ENCODE data around the gene PHF20. TPM values are rescaled to one million over a fixed set of nuclear protein-coding genes. Genes with fewer than 3 reads are reported as not detected.

The PHF20 gene
- total and polyA plus RNA-seq, 2 of the 8 experiments (the other 6 are each of a cell fraction or from before 2014, with no cell fraction given), result 25.6 to 70.1 TPM

GRCh38 chr20:35731862-35732643 lies 39.8 kb upstream of the PHF20 start:
- H3K27ac ChIP-seq (ENCODE audit: low read depth, low read length), result no peak overlapping the region
- no peak overlapping the region for H3K4me3 ChIP-seq (ENCODE audit: extremely low read depth in 1 of 4, insufficient read depth in 2 of 4, low read depth in 3 of 4, low read length in 4 of 4)
- no peak overlapping the region for H2BK12ac ChIP-seq (ENCODE audit: low read depth, low read length)
- no peak overlapping the region for H2BK20ac ChIP-seq (ENCODE audit: low read length)
- ChIA-PET CTCF (ENCODE audit: partially characterized antibody) (no interaction called here), POLR2A (ENCODE audit: partially characterized antibody) (interaction anchor here (0.6 to 45.3 kb wide), 8 partner anchors 2 to 162 kb away, joined by 3 to 2341 read pairs (median 4); partner anchors contain the start of genes NFS1, PHF20, RBM39 and ROMO1)
- H3K36me3 ChIP-seq (ENCODE audit: control insufficient read depth in 2 of 4, insufficient read depth in 4 of 4, low read length in 3 of 4), result peaks cover 55 to 99% (median 90%) of the 10 kb centered on the region in 4 experiments
- H3K23me2 ChIP-seq (ENCODE audit: low read depth, low read length), result no peaks in the 10 kb centered on the region
- H3K27me3 ChIP-seq (replicated peaks in 1 of 4; ENCODE audit: control insufficient read depth in 3 of 4, extremely low read depth in 1 of 4, insufficient read depth in 3 of 4, low read length in 3 of 4), result no peaks in the 10 kb centered on the region
- no peak overlapping the region for H3K18ac ChIP-seq (ENCODE audit: extremely low read depth, low read length)
- FAIRE-seq (no peak), DNase-seq (ENCODE audit: low read depth in 1 of 2, low spot score in 2 of 2) (no peak)
- H4K5ac ChIP-seq (ENCODE audit: insufficient read length, low read depth, low read length), result no peak overlapping the region
- H3K9me3 ChIP-seq (ENCODE audit: insufficient read depth in 2 of 2, low read depth in 1 of 2, low read length in 1 of 2), result no peaks in the 10 kb centered on the region
- no peak overlapping the region for H2AK5ac ChIP-seq (ENCODE audit: low read depth, low read length)
- H3K9ac ChIP-seq (replicated peaks in 1 of 4; ENCODE audit: extremely low read depth in 1 of 4, low read depth in 3 of 4, low read length in 3 of 4), result no peak overlapping the region
- H4K8ac ChIP-seq (ENCODE audit: extremely low read depth, insufficient read depth, low read length), result no peak overlapping the region; the same call in 1 of the 2 replicates
- no peak overlapping the region for H2BK120ac ChIP-seq (replicated peaks; ENCODE audit: low read depth, low read length)
- H2BK5ac ChIP-seq (ENCODE audit: low read depth, low read length), result no peak overlapping the region
- H3K79me2 ChIP-seq (ENCODE audit: control insufficient read depth in 1 of 2, insufficient read depth in 2 of 2, low read length in 2 of 2), result peaks cover 8 to 91% of the 10 kb centered on the region in 2 experiments
- H3K79me1 ChIP-seq (ENCODE audit: low read depth, low read length), result peaks cover under 1% of the 10 kb centered on the region; the same call in 1 of the 2 replicates
- no peak overlapping the region for H2BK15ac ChIP-seq (ENCODE audit: low read length)
- no peak overlapping the region for H3K56ac ChIP-seq (replicated peaks; ENCODE audit: insufficient read length, low read depth, low read length)
- H2AFZ ChIP-seq (ENCODE audit: low read length), result no peak overlapping the region
- H3K14ac ChIP-seq (ENCODE audit: insufficient read length), result no peak overlapping the region
- 93% methylated on average over 24 of the region's 24 CpGs; no CpG with 5 or more reads in 1 of the 2 experiments for WGBS, 2 experiments (ENCODE audit: extremely low coverage in 1 of 2, insufficient coverage in 1 of 2, insufficient read length in 1 of 2, insufficient replicate concordance in 2 of 2, low coverage in 1 of 2, low lambda C conversion rate in 2 of 2, missing lambda C conversion rate in 1 of 2)
- no peaks in the 10 kb centered on the region for H3K4me1 ChIP-seq (replicated peaks in 1 of 4; ENCODE audit: control insufficient read depth in 3 of 4, insufficient read depth in 4 of 4, low read length in 3 of 4)
- no peak overlapping the region for H4K91ac ChIP-seq (replicated peaks; ENCODE audit: insufficient read length, low read length)
- no peak overlapping the region for H3K23ac ChIP-seq (ENCODE audit: insufficient read length)
- TF ChIP-seq ATF2 (IDR thresholded peaks at IDR 0.05; ENCODE audit: low read length), result no peak
- peak in 1 of 2 experiments; percentile 17; a peak in 2 of 3 replicates for TF ChIP-seq POLR2A (IDR thresholded peaks at IDR 0.05; ENCODE audit: control extremely low read depth in 1 of 2, low read depth in 2 of 2, low read length in 2 of 2)
- H4K20me1 ChIP-seq (replicated peaks in 1 of 2; ENCODE audit: control insufficient read depth in 1 of 2, insufficient read depth in 2 of 2, low read length in 2 of 2), result peaks cover 20 to 30% of the 10 kb centered on the region in 2 experiments
- no peak overlapping the region for H3K4me2 ChIP-seq (ENCODE audit: insufficient read depth in 1 of 2, low read depth in 2 of 2, low read length in 2 of 2)
- H3K4ac ChIP-seq (replicated peaks; ENCODE audit: insufficient read length, low read depth, low read length), result no peak overlapping the region
